Neural crest cell (in vitro differentiated cells): ENCODE results near the gene SLC25A46. TPM values are rescaled to one million over a fixed set of nuclear protein-coding genes. Genes with fewer than 3 reads are reported as not detected.
A peak's percentile ranks its signal among the peaks of the same experiment; 100 is the strongest.
"Not testable (repeated sequence)": the region's sequence is repeated elsewhere in the genome, so short reads cannot be mapped to it uniquely, and the experiment has no call there.

Experiments
- DNase-seq: peaks from one replicate; pipeline ENCODE4 v3.0.0; 2021; ENCODE audit warnings: low read depth, mixed read lengths, low spot score
- H3K27ac Mint-ChIP-seq: one replicate; pipeline ENCODE4 v1.8.0; 2021; ENCODE audit warnings: mild to moderate bottlenecking, mixed read lengths; ENCODE audit not compliant: unreplicated experiment
- H3K27me3 Mint-ChIP-seq: 2 replicates; pipeline ENCODE4 v1.8.0; 2021; ENCODE audit warnings: low read depth, mild to moderate bottlenecking, mixed read lengths
- H3K36me3 Mint-ChIP-seq: 2 replicates; pipeline ENCODE4 v1.8.0; 2021; ENCODE audit warnings: low read depth, mild to moderate bottlenecking, mixed read lengths
- H3K4me1 Mint-ChIP-seq: 2 replicates; pipeline ENCODE4 v1.8.0; 2021; ENCODE audit warnings: mixed read lengths
- H3K4me3 Mint-ChIP-seq: one replicate; pipeline ENCODE4 v1.8.0; 2021; ENCODE audit warnings: mild to moderate bottlenecking, mixed read lengths
- H3K9me3 Mint-ChIP-seq: 2 replicates; pipeline ENCODE4 v1.8.0; 2021; ENCODE audit warnings: mixed read lengths
- total RNA-seq: library from RNA; stranded (reverse); gene quantifications from 2 replicates; pipeline ENCODE4 v1.2.1, GENCODE V29; 2021
- TF ChIP-seq, protein P1 (sequence below): fragments of 200-600 bp; sonication (generic); conservative IDR thresholded peaks from 2 replicates; pipeline ENCODE4 v1.5.0; 2021; ENCODE audit warnings: antibody characterized with exemption, mild to moderate bottlenecking

The SLC25A46 gene
- total RNA-seq, 1 donor from 2014 or later = 34.2 TPM

DNA sequence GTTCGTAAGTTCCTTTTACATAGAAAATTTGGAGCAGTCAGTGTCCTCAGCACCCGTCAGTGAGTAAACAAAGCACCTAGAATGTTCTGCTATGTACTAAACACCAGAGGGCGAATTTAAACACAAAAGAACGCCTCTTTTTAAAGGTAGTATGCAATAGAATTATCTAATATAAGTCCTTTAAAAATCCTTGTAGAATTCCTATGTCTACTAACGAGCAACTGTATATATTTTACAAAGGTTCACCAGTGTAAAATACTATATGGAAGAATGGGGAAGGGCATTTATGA is 11.8 kb upstream of the SLC25A46 start:
- no peak for DNase-seq
- H3K9me3 Mint-ChIP-seq = no peaks in the 10 kb centered on the region
- no peaks in the 10 kb centered on the region for H3K27me3 Mint-ChIP-seq
- H3K36me3 Mint-ChIP-seq = peaks cover 2% of the 10 kb centered on the region
- peak overlapping the region; percentile 92 for H3K4me3 Mint-ChIP-seq
- H3K4me1 Mint-ChIP-seq = peaks cover 9% of the 10 kb centered on the region
- H3K27ac Mint-ChIP-seq = no peak overlapping the region
- TF ChIP-seq, protein P1, sequence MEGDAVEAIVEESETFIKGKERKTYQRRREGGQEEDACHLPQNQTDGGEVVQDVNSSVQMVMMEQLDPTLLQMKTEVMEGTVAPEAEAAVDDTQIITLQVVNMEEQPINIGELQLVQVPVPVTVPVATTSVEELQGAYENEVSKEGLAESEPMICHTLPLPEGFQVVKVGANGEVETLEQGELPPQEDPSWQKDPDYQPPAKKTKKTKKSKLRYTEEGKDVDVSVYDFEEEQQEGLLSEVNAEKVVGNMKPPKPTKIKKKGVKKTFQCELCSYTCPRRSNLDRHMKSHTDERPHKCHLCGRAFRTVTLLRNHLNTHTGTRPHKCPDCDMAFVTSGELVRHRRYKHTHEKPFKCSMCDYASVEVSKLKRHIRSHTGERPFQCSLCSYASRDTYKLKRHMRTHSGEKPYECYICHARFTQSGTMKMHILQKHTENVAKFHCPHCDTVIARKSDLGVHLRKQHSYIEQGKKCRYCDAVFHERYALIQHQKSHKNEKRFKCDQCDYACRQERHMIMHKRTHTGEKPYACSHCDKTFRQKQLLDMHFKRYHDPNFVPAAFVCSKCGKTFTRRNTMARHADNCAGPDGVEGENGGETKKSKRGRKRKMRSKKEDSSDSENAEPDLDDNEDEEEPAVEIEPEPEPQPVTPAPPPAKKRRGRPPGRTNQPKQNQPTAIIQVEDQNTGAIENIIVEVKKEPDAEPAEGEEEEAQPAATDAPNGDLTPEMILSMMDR = peak; percentile 48

- H3K36me3 Mint-ChIP-seq, H3K4me1 Mint-ChIP-seq, H3K27ac Mint-ChIP-seq, H3K9me3 Mint-ChIP-seq, DNase-seq, H3K4me3 Mint-ChIP-seq, H3K27me3 Mint-ChIP-seq: not testable (repeated sequence)
Measured at GRCh38 chr5:110731499-110731898, 7.3 kb upstream of the SLC25A46 start.

- no peak overlapping the region for H3K4me3 Mint-ChIP-seq
- H3K9me3 Mint-ChIP-seq = no peaks in the 10 kb centered on the region
- no peak overlapping the region for H3K27ac Mint-ChIP-seq
- peaks cover 3% of the 10 kb centered on the region for H3K36me3 Mint-ChIP-seq
- H3K27me3 Mint-ChIP-seq = peaks cover 9% of the 10 kb centered on the region
- TF ChIP-seq, protein P1 = no peak
- H3K4me1 Mint-ChIP-seq = peaks cover 13% of the 10 kb centered on the region
- no peak for DNase-seq
Measured at GRCh38 chr5:110734101-110734500, 4.7 kb upstream of the SLC25A46 start.

GRCh38 chr5:110735556-110735955 is 3.3 kb upstream of the SLC25A46 start:
- H3K27ac Mint-ChIP-seq = no peak overlapping the region
- peaks cover 25% of the 10 kb centered on the region for H3K4me1 Mint-ChIP-seq
- TF ChIP-seq, protein P1 = no peak
- no peak for DNase-seq
- H3K4me3 Mint-ChIP-seq = no peak overlapping the region
- peaks cover 3% of the 10 kb centered on the region for H3K36me3 Mint-ChIP-seq
- no peaks in the 10 kb centered on the region for H3K9me3 Mint-ChIP-seq
- H3K27me3 Mint-ChIP-seq = peaks cover 9% of the 10 kb centered on the region

DNA sequence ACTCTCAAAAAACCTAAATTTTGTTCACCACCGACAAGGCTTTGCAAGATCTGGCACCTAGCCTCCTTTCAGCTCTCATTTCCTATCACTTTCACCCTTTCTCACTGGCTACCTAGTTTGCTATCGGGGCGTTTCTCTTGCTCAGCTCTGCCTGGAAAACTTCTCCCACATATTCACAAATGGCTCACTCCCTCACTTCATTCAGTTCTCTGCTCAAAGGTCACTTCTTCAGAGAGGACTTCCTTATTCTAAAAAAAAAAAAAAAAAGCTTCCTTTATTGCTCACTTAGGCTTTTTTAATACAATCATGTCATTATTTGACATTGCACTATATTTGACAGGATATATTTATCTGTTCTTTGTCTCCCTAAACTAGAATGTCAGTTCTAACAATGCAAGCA is 2.1 kb upstream of the SLC25A46 start:
- DNase-seq = no peak
- Mint-ChIP-seq H3K4me3 (peak overlapping the region; percentile 31), H3K36me3 (peaks cover 3% of the 10 kb centered on the region), H3K4me1 (peaks cover 25% of the 10 kb centered on the region), H3K27me3 (peaks cover 9% of the 10 kb centered on the region), H3K9me3 (no peaks in the 10 kb centered on the region), H3K27ac (no peak overlapping the region)
- TF ChIP-seq, protein P1 = no peak

DNA sequence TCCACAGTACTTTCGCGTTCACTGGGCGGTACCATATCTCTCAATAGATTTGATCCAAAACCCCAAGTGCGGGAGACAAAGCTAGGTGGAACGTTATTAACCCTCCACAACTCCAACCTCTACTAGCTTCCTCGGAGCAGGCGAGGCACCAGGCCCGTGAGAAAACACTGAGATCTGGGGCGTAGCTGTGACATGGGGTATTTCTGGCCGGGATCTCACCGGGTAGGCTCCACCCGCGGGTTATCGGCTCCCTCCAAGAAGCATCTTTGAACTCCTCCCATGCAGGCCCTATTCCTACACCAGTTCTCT is 350 bp upstream of the SLC25A46 start:
- H3K36me3 Mint-ChIP-seq = no peaks in the 10 kb centered on the region

More for the DNA sequence above, 350 bp upstream of the SLC25A46 start:
- H3K4me3 Mint-ChIP-seq = peak overlapping the region; percentile 99
- TF ChIP-seq, protein P1 = no peak
- peaks cover 25% of the 10 kb centered on the region for H3K4me1 Mint-ChIP-seq
- no peaks in the 10 kb centered on the region for H3K9me3 Mint-ChIP-seq
- peaks cover 9% of the 10 kb centered on the region for H3K27me3 Mint-ChIP-seq
- H3K27ac Mint-ChIP-seq = peak overlapping the region; percentile 95
- DNase-seq = no peak
